ENCODE results near the gene ZEB2.

ZEB2 gene

GRCh38 chr2:144376926-144377325 lies 143.0 kb downstream of the ZEB2 start:
- H3K9ac ChIP-seq, result no peak overlapping the region

GRCh38 chr2:144376460-144376859 lies 143.5 kb downstream of the ZEB2 start:
- H3K36me3 ChIP-seq (ENCODE audit: insufficient read depth), result no peaks in the 10 kb centered on the region
- H2AFZ ChIP-seq (ENCODE audit: low read depth), result no peak overlapping the region
- no peak for TF ChIP-seq CTCF (conservative IDR thresholded peaks at IDR 0.05; ENCODE audit: low read depth, low read length)
- no peaks in the 10 kb centered on the region for H3K79me2 ChIP-seq (ENCODE audit: insufficient read depth, low read depth)
- H3K27me3 ChIP-seq (ENCODE audit: insufficient read depth, low read depth), result no peaks in the 10 kb centered on the region
- H3K4me1 ChIP-seq (ENCODE audit: low read depth, poor library complexity, severe bottlenecking), result peaks cover 4% of the 10 kb centered on the region
- no peak overlapping the region for H3K4me3 ChIP-seq (IDR thresholded peaks at IDR 0.05; ENCODE audit: insufficient read depth, low read depth, low read length)
- no peak overlapping the region for H3K4me2 ChIP-seq
- no peak overlapping the region for H3K9ac ChIP-seq
- no peak overlapping the region for H3K27ac ChIP-seq
- no peaks in the 10 kb centered on the region for H4K20me1 ChIP-seq (ENCODE audit: insufficient read depth)

More at GRCh38 chr2:144376926-144377325, 143.0 kb downstream of the ZEB2 start:
- peaks cover 3% of the 10 kb centered on the region for H3K4me1 ChIP-seq (ENCODE audit: low read depth, poor library complexity, severe bottlenecking)
- no peak overlapping the region for H3K4me2 ChIP-seq
- no peak for TF ChIP-seq CTCF (conservative IDR thresholded peaks at IDR 0.05; ENCODE audit: low read depth, low read length)
- no peak overlapping the region for H3K27ac ChIP-seq
- H3K4me3 ChIP-seq (IDR thresholded peaks at IDR 0.05; ENCODE audit: insufficient read depth, low read depth, low read length), result no peak overlapping the region
- no peaks in the 10 kb centered on the region for H3K36me3 ChIP-seq (ENCODE audit: insufficient read depth)
- H2AFZ ChIP-seq (ENCODE audit: low read depth), result no peak overlapping the region
- no peaks in the 10 kb centered on the region for H3K27me3 ChIP-seq (ENCODE audit: insufficient read depth, low read depth)
- no peaks in the 10 kb centered on the region for H3K79me2 ChIP-seq (ENCODE audit: insufficient read depth, low read depth)
- no peaks in the 10 kb centered on the region for H4K20me1 ChIP-seq (ENCODE audit: insufficient read depth)

- Histone ChIP-seq H3K27ac (no peak overlapping the region), H3K4me3 (IDR thresholded peaks at IDR 0.05; ENCODE audit: insufficient read depth, low read depth, low read length) (no peak overlapping the region), H3K79me2 (ENCODE audit: insufficient read depth, low read depth) (no peaks in the 10 kb centered on the region), H3K9ac (no peak overlapping the region), H3K27me3 (ENCODE audit: insufficient read depth, low read depth) (no peaks in the 10 kb centered on the region), H3K4me1 (ENCODE audit: low read depth, poor library complexity, severe bottlenecking) (peaks cover 25% of the 10 kb centered on the region), H4K20me1 (ENCODE audit: insufficient read depth) (no peaks in the 10 kb centered on the region), H3K36me3 (ENCODE audit: insufficient read depth) (no peaks in the 10 kb centered on the region), H3K4me2 (no peak overlapping the region), H2AFZ (ENCODE audit: low read depth) (no peak overlapping the region)
- no peak for TF ChIP-seq CTCF (conservative IDR thresholded peaks at IDR 0.05; ENCODE audit: low read depth, low read length)
These were observed 145.7 kb downstream of the ZEB2 start for GRCh38 chr2:144374163-144374661.

GRCh38 chr2:144372410-144373080 lies 147.4 kb downstream of the ZEB2 start:
- Histone ChIP-seq H3K36me3 (ENCODE audit: insufficient read depth) (no peaks in the 10 kb centered on the region), H3K4me2 (no peak overlapping the region), H2AFZ (ENCODE audit: low read depth) (no peak overlapping the region), H3K4me1 (ENCODE audit: low read depth, poor library complexity, severe bottlenecking) (peaks cover 25% of the 10 kb centered on the region), H4K20me1 (ENCODE audit: insufficient read depth) (no peaks in the 10 kb centered on the region), H3K4me3 (IDR thresholded peaks at IDR 0.05; ENCODE audit: insufficient read depth, low read depth, low read length) (no peak overlapping the region), H3K27me3 (ENCODE audit: insufficient read depth, low read depth) (no peaks in the 10 kb centered on the region), H3K27ac (no peak overlapping the region), H3K9ac (no peak overlapping the region), H3K79me2 (ENCODE audit: insufficient read depth, low read depth) (no peaks in the 10 kb centered on the region)
- TF ChIP-seq CTCF (conservative IDR thresholded peaks at IDR 0.05; ENCODE audit: low read depth, low read length), result no peak

Measured in KMS-11 (cell line).